ENCODE results near the gene PDPN. TPM values are rescaled to one million over a fixed set of nuclear protein-coding genes. Genes with fewer than 3 reads are reported as not detected.

Gene PDPN
- total and polyA plus RNA-seq, 2 of the 4 experiments (the other 2 are of a cell fraction) = 0.31 TPM; not detected in 1

DNA sequence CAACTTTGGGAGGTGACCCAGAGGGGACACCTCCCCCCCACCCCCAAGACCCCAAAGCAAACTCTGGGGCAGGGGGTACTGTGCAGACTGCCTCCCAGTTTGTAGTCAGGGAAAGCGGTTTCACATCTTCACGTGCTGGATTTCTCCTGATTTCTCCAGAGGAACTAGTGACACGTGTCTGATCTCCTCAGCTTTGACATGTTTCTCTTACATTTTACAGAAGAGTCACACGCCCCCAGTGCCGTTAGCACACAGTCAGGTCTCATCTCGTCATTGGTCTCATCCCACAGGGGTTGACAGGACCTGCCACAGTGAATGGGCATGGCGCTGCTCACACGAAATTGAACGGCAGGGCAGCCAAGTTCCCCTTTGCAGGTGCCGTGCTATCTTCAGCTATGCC, 11.8 kb downstream of the PDPN start:
- in situ Hi-C loops (cut with MboI; ENCODE audit: low sequenced_read_pairs) = no loop called here
- Histone ChIP-seq H3K23ac (ENCODE audit: low read depth, low read length) (no peak overlapping the region), H3K27ac (ENCODE audit: insufficient read depth, low read length) (no peak overlapping the region), H2BK5ac (ENCODE audit: low read depth, low read length, poor library complexity, severe bottlenecking) (no peak overlapping the region), H4K5ac (ENCODE audit: low read depth, low read length) (no peak overlapping the region), H3K9me1 (ENCODE audit: insufficient read depth, low read length) (no peaks in the 10 kb centered on the region), H2AK5ac (ENCODE audit: low read depth, low read length) (no peak overlapping the region), H2AFZ (replicated peaks; ENCODE audit: low read length, poor library complexity) (no peak overlapping the region), H3K4me3 (ENCODE audit: insufficient read depth, low read depth, low read length) (no peak overlapping the region), H3K56ac (ENCODE audit: extremely low read depth, insufficient read depth, low read length) (no peak overlapping the region), H4K91ac (ENCODE audit: insufficient read depth, low read depth, low read length) (no peak overlapping the region), H2BK15ac (ENCODE audit: low read depth, low read length) (no peak overlapping the region), H3K79me1 (ENCODE audit: low read depth in 1 of 2, low read length in 2 of 2) (no peaks in the 10 kb centered on the region), H4K8ac (ENCODE audit: low read depth in 2 of 2, low read length in 2 of 2) (no peak overlapping the region), H3K27me3 (ENCODE audit: control insufficient read depth, insufficient read depth, low read length) (no peaks in the 10 kb centered on the region), H3K4me2 (ENCODE audit: low read depth, low read length) (no peak overlapping the region), H2AK9ac (replicated peaks; ENCODE audit: low read depth, low read length, poor library complexity) (no peak overlapping the region), H2BK120ac (ENCODE audit: low read depth, low read length) (no peak overlapping the region), H3K36me3 (ENCODE audit: control insufficient read depth, insufficient read depth, low read length) (no peaks in the 10 kb centered on the region), H2BK20ac (ENCODE audit: low read depth, low read length) (no peak overlapping the region), H3K4ac (ENCODE audit: low read depth, low read length) (no peak overlapping the region), H3K4me1 (ENCODE audit: control insufficient read depth, insufficient read depth, low read length) (no peaks in the 10 kb centered on the region), H3K18ac (ENCODE audit: low read depth, low read length) (no peak overlapping the region), H3K9ac (ENCODE audit: low read depth, low read length) (no peak overlapping the region), H3K9me3 (ENCODE audit: control insufficient read depth, insufficient read depth, low read length) (peaks cover 12% of the 10 kb centered on the region), H4K20me1 (ENCODE audit: insufficient read depth, low read length) (no peaks in the 10 kb centered on the region), H3K14ac (replicated peaks; ENCODE audit: low read depth, low read length) (no peak overlapping the region)
- CTCF ChIA-PET = no interaction called here
- dilution Hi-C loops (cut with HindIII; ENCODE audit: low sequenced_read_pairs, unreplicated experiment) = no loop called here
- no peak for ATAC-seq (ENCODE audit: low read depth)
- BruUV-seq (replicated peaks) = no TSS peak
- intact Hi-C loops (cut with micrococcal nuclease) = no loop called here
- WGBS, 2 experiments (ENCODE audit: extremely low coverage in 2 of 2, insufficient read length in 1 of 2) = 71% methylated on average over 7 of the region's 10 CpGs; no CpG with 5 or more reads in 1 of the 2 experiments
- POLR2A ChIA-PET (ENCODE audit: unreplicated experiment) = no interaction called here
- no peak for DNase-seq
- no peak for TF ChIP-seq RAD21 (IDR thresholded peaks at IDR 0.05; ENCODE audit: low read length)
- TF ChIP-seq, protein P1, sequence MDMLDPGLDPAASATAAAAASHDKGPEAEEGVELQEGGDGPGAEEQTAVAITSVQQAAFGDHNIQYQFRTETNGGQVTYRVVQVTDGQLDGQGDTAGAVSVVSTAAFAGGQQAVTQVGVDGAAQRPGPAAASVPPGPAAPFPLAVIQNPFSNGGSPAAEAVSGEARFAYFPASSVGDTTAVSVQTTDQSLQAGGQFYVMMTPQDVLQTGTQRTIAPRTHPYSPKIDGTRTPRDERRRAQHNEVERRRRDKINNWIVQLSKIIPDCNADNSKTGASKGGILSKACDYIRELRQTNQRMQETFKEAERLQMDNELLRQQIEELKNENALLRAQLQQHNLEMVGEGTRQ (IDR thresholded peaks at IDR 0.05; ENCODE audit: low read depth, low read length) = no peak
- no peak for TF ChIP-seq CEBPB (IDR thresholded peaks at IDR 0.05; ENCODE audit: low read depth, low read length)
- TF ChIP-seq RFX5 (IDR thresholded peaks at IDR 0.05; ENCODE audit: low read depth, low read length) = no peak
- no peak for TF ChIP-seq MXI1 (IDR thresholded peaks at IDR 0.05; ENCODE audit: borderline replicate concordance, low read depth, low read length)
- TF ChIP-seq BHLHE40 (IDR thresholded peaks at IDR 0.05; ENCODE audit: low read depth, low read length) = no peak
- no peak for TF ChIP-seq NFE2L2 (IDR thresholded peaks at IDR 0.05; ENCODE audit: low read depth, low read length)
- no peak for TF ChIP-seq MAFK (IDR thresholded peaks at IDR 0.05; ENCODE audit: low read depth, low read length)
- no peak for TF ChIP-seq SMC3 (IDR thresholded peaks at IDR 0.05; ENCODE audit: low read depth, low read length)

Data from IMR-90 (cell line).